ENCODE measurements around the gene CTU2. TPM values are rescaled to one million over a fixed set of nuclear protein-coding genes. Genes with fewer than 3 reads are reported as not detected.

CTU2 gene
- total and polyA plus RNA-seq, 2 of the 8 experiments (the other 6 are each of a cell fraction or from before 2014, with no cell fraction given), result 32.7 to 42.9 TPM

GRCh38 chr16:88759245-88759975 is 53.1 kb downstream of the CTU2 start:
- Histone ChIP-seq H3K36me3 (ENCODE audit: control insufficient read depth in 2 of 4, insufficient read depth in 4 of 4, low read length in 3 of 4) (no peaks in the 10 kb centered on the region), H4K5ac (ENCODE audit: insufficient read length, low read depth, low read length) (no peak overlapping the region), H2BK15ac (ENCODE audit: low read length) (no peak overlapping the region), H3K27me3 (replicated peaks in 1 of 4; ENCODE audit: control insufficient read depth in 3 of 4, extremely low read depth in 1 of 4, insufficient read depth in 3 of 4, low read length in 3 of 4) (no peaks in the 10 kb centered on the region), H2BK120ac (replicated peaks; ENCODE audit: low read depth, low read length) (no peak overlapping the region), H2BK20ac (ENCODE audit: low read length) (no peak overlapping the region), H3K4me3 (ENCODE audit: extremely low read depth in 1 of 4, insufficient read depth in 2 of 4, low read depth in 3 of 4, low read length in 4 of 4) (no peak overlapping the region), H3K79me1 (ENCODE audit: low read depth, low read length) (peaks cover 5% of the 10 kb centered on the region), H3K23ac (ENCODE audit: insufficient read length) (no peak overlapping the region), H2BK12ac (ENCODE audit: low read depth, low read length) (no peak overlapping the region), H3K9ac (replicated peaks in 1 of 4; ENCODE audit: extremely low read depth in 1 of 4, low read depth in 3 of 4, low read length in 3 of 4) (no peak overlapping the region), H3K9me3 (ENCODE audit: insufficient read depth in 2 of 2, low read depth in 1 of 2, low read length in 1 of 2) (no peaks in the 10 kb centered on the region), H3K4me2 (ENCODE audit: insufficient read depth in 1 of 2, low read depth in 2 of 2, low read length in 2 of 2) (peak overlapping the region in 1 of 2 experiments; percentile 16; a peak in 1 of 4 replicates), H4K91ac (replicated peaks; ENCODE audit: insufficient read length, low read length) (no peak overlapping the region), H3K4ac (replicated peaks; ENCODE audit: insufficient read length, low read depth, low read length) (no peak overlapping the region), H3K79me2 (ENCODE audit: control insufficient read depth in 1 of 2, insufficient read depth in 2 of 2, low read length in 2 of 2) (no peaks in the 10 kb centered on the region; a peak in 1 of 4 replicates), H3K23me2 (ENCODE audit: low read depth, low read length) (no peaks in the 10 kb centered on the region), H3K56ac (replicated peaks; ENCODE audit: insufficient read length, low read depth, low read length) (no peak overlapping the region), H4K20me1 (replicated peaks in 1 of 2; ENCODE audit: control insufficient read depth in 1 of 2, insufficient read depth in 2 of 2, low read length in 2 of 2) (peaks cover 0 to 11% of the 10 kb centered on the region in 2 experiments), H3K27ac (ENCODE audit: low read depth, low read length) (no peak overlapping the region), H4K8ac (ENCODE audit: extremely low read depth, insufficient read depth, low read length) (peak overlapping the region; percentile 82), H2AK5ac (ENCODE audit: low read depth, low read length) (no peak overlapping the region), H2AFZ (ENCODE audit: low read length) (no peak overlapping the region), H3K4me1 (replicated peaks in 1 of 4; ENCODE audit: control insufficient read depth in 3 of 4, insufficient read depth in 4 of 4, low read length in 3 of 4) (peaks cover 4 to 38% (median 27%) of the 10 kb centered on the region in 4 experiments), H3K18ac (ENCODE audit: extremely low read depth, low read length) (no peak overlapping the region; the same call in 1 of the 2 replicates), H3K14ac (ENCODE audit: insufficient read length) (no peak overlapping the region), H2BK5ac (ENCODE audit: low read depth, low read length) (no peak overlapping the region)
- FAIRE-seq, result no peak
- no peak for DNase-seq (ENCODE audit: low read depth in 1 of 2, low spot score in 2 of 2)
- ChIA-PET CTCF (ENCODE audit: partially characterized antibody) (interaction anchor here (0.7 to 25.0 kb wide), 12 partner anchors 8 to 86 kb away, joined by 3 to 251 read pairs (median 4); partner anchors contain the start of gene PIEZO1), POLR2A (ENCODE audit: partially characterized antibody) (interaction anchor here (0.8 to 2.2 kb wide), 7 partner anchors 13 to 53 kb away, joined by 3 to 8 read pairs (median 4); no protein-coding TSS in a partner anchor)
- whole genome bisulfite sequencing, 2 experiments (ENCODE audit: extremely low coverage in 1 of 2, insufficient coverage in 1 of 2, insufficient read length in 1 of 2, insufficient replicate concordance in 2 of 2, low coverage in 1 of 2, low lambda C conversion rate in 2 of 2, missing lambda C conversion rate in 1 of 2), result 60% methylated on average over 23 of the region's 26 CpGs; no CpG with 5 or more reads in 1 of the 2 experiments
- TF ChIP-seq, protein P1, sequence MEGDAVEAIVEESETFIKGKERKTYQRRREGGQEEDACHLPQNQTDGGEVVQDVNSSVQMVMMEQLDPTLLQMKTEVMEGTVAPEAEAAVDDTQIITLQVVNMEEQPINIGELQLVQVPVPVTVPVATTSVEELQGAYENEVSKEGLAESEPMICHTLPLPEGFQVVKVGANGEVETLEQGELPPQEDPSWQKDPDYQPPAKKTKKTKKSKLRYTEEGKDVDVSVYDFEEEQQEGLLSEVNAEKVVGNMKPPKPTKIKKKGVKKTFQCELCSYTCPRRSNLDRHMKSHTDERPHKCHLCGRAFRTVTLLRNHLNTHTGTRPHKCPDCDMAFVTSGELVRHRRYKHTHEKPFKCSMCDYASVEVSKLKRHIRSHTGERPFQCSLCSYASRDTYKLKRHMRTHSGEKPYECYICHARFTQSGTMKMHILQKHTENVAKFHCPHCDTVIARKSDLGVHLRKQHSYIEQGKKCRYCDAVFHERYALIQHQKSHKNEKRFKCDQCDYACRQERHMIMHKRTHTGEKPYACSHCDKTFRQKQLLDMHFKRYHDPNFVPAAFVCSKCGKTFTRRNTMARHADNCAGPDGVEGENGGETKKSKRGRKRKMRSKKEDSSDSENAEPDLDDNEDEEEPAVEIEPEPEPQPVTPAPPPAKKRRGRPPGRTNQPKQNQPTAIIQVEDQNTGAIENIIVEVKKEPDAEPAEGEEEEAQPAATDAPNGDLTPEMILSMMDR (IDR thresholded peaks at IDR 0.05; ENCODE audit: control extremely low read depth in 1 of 3, insufficient read depth in 1 of 3, low read depth in 1 of 3, low read length in 3 of 3), result peak in 2 of 3 experiments; percentile 4 to 18; a peak in 1 of 4 replicates
- TF ChIP-seq CTBP2 (IDR thresholded peaks at IDR 0.05; ENCODE audit: borderline replicate concordance, insufficient read depth, insufficient read length, low read length) (no peak), NANOG (IDR thresholded peaks at IDR 0.05; ENCODE audit: insufficient read depth, low read depth, low read length, poor library complexity, severe bottlenecking) (no peak), TAF1 (IDR thresholded peaks at IDR 0.05; ENCODE audit: low read depth, low read length) (no peak), SIN3A (conservative IDR thresholded peaks at IDR 0.05 in 1 of 2, IDR thresholded peaks at IDR 0.05 in 1 of 2; ENCODE audit: low read depth in 1 of 2, low read length in 2 of 2) (0 out of 4 replicates have a peak, but pooled peaks of 1 of the 2 experiments have one; percentile 43), FOSL1 (IDR thresholded peaks at IDR 0.05; ENCODE audit: insufficient read depth, low read depth, low read length) (no peak), SAP30 (IDR thresholded peaks at IDR 0.05; ENCODE audit: insufficient read depth, insufficient replicate concordance, low read length) (no peak), ZNF274 (IDR thresholded peaks at IDR 0.05; ENCODE audit: borderline replicate concordance, extremely low read depth, low read length) (no peak)

Measured in H1 (cell line).